Measurements from ENCODE around the gene STING1.

Gene STING1

GRCh38 chr5:139457653-139458306, 24.8 kb downstream of the STING1 start:
- Histone ChIP-seq H3K36me3 (ENCODE audit: insufficient read depth, insufficient read length, low read length) (peaks cover 9% of the 10 kb centered on the region), H3K4me3 (ENCODE audit: insufficient read length, low read depth) (no peak overlapping the region)

GRCh38 chr5:139457241-139457640, 25.3 kb downstream of the STING1 start:
- no peak overlapping the region for H3K4me3 ChIP-seq (ENCODE audit: insufficient read length, low read depth)
- no peak overlapping the region for H3K9ac ChIP-seq (ENCODE audit: insufficient read length, low read depth)
- H3K27me3 ChIP-seq (ENCODE audit: insufficient read depth, insufficient read length), result no peaks in the 10 kb centered on the region
- H3K9me3 ChIP-seq (ENCODE audit: insufficient read depth, low read length), result no peaks in the 10 kb centered on the region
- peaks cover 15% of the 10 kb centered on the region for H3K4me1 ChIP-seq (ENCODE audit: insufficient read depth, insufficient read length)
- TF ChIP-seq YY1 (IDR thresholded peaks at IDR 0.05; ENCODE audit: insufficient read depth, insufficient read length) (no peak), SUZ12 (IDR thresholded peaks at IDR 0.05; ENCODE audit: extremely low read depth, insufficient read depth, insufficient read length) (no peak), ZNF274 (IDR thresholded peaks at IDR 0.05; ENCODE audit: low read depth, low read length) (no peak)
- no peak for DNase-seq (ENCODE audit: low read depth, low spot score)
- peaks cover 11% of the 10 kb centered on the region for H3K36me3 ChIP-seq (ENCODE audit: insufficient read depth, insufficient read length, low read length)

More at GRCh38 chr5:139457653-139458306, 24.8 kb downstream of the STING1 start:
- DNase-seq (ENCODE audit: low read depth, low spot score), result no peak
- TF ChIP-seq SUZ12 (IDR thresholded peaks at IDR 0.05; ENCODE audit: extremely low read depth, insufficient read depth, insufficient read length), result no peak
- TF ChIP-seq YY1 (IDR thresholded peaks at IDR 0.05; ENCODE audit: insufficient read depth, insufficient read length), result no peak
- no peak for TF ChIP-seq ZNF274 (IDR thresholded peaks at IDR 0.05; ENCODE audit: low read depth, low read length)
- Histone ChIP-seq H3K4me1 (ENCODE audit: insufficient read depth, insufficient read length) (peaks cover 15% of the 10 kb centered on the region), H3K9me3 (ENCODE audit: insufficient read depth, low read length) (no peaks in the 10 kb centered on the region), H3K27me3 (ENCODE audit: insufficient read depth, insufficient read length) (no peaks in the 10 kb centered on the region), H3K9ac (ENCODE audit: insufficient read length, low read depth) (no peak overlapping the region)

GRCh38 chr5:139456776-139457175, 25.8 kb downstream of the STING1 start:
- Histone ChIP-seq H3K4me1 (ENCODE audit: insufficient read depth, insufficient read length) (peaks cover 12% of the 10 kb centered on the region), H3K4me3 (ENCODE audit: insufficient read length, low read depth) (no peak overlapping the region), H3K36me3 (ENCODE audit: insufficient read depth, insufficient read length, low read length) (peaks cover 16% of the 10 kb centered on the region), H3K9me3 (ENCODE audit: insufficient read depth, low read length) (no peaks in the 10 kb centered on the region), H3K9ac (ENCODE audit: insufficient read length, low read depth) (no peak overlapping the region), H3K27me3 (ENCODE audit: insufficient read depth, insufficient read length) (no peaks in the 10 kb centered on the region)
- no peak for DNase-seq (ENCODE audit: low read depth, low spot score)
- TF ChIP-seq ZNF274 (IDR thresholded peaks at IDR 0.05; ENCODE audit: low read depth, low read length) (no peak), SUZ12 (IDR thresholded peaks at IDR 0.05; ENCODE audit: extremely low read depth, insufficient read depth, insufficient read length) (no peak), YY1 (IDR thresholded peaks at IDR 0.05; ENCODE audit: insufficient read depth, insufficient read length) (no peak)

GRCh38 chr5:139454568-139455290, 27.8 kb downstream of the STING1 start:
- H3K9ac ChIP-seq (ENCODE audit: insufficient read length, low read depth), result no peak overlapping the region
- H3K4me1 ChIP-seq (ENCODE audit: insufficient read depth, insufficient read length), result peaks cover 12% of the 10 kb centered on the region
- DNase-seq (ENCODE audit: low read depth, low spot score), result no peak
- H3K36me3 ChIP-seq (ENCODE audit: insufficient read depth, insufficient read length, low read length), result peaks cover 24% of the 10 kb centered on the region
- no peaks in the 10 kb centered on the region for H3K9me3 ChIP-seq (ENCODE audit: insufficient read depth, low read length)
- no peaks in the 10 kb centered on the region for H3K27me3 ChIP-seq (ENCODE audit: insufficient read depth, insufficient read length)
- H3K4me3 ChIP-seq (ENCODE audit: insufficient read length, low read depth), result no peak overlapping the region
- TF ChIP-seq ZNF274 (IDR thresholded peaks at IDR 0.05; ENCODE audit: low read depth, low read length), result no peak
- TF ChIP-seq SUZ12 (IDR thresholded peaks at IDR 0.05; ENCODE audit: extremely low read depth, insufficient read depth, insufficient read length), result no peak
- TF ChIP-seq YY1 (IDR thresholded peaks at IDR 0.05; ENCODE audit: insufficient read depth, insufficient read length), result no peak

DNA sequence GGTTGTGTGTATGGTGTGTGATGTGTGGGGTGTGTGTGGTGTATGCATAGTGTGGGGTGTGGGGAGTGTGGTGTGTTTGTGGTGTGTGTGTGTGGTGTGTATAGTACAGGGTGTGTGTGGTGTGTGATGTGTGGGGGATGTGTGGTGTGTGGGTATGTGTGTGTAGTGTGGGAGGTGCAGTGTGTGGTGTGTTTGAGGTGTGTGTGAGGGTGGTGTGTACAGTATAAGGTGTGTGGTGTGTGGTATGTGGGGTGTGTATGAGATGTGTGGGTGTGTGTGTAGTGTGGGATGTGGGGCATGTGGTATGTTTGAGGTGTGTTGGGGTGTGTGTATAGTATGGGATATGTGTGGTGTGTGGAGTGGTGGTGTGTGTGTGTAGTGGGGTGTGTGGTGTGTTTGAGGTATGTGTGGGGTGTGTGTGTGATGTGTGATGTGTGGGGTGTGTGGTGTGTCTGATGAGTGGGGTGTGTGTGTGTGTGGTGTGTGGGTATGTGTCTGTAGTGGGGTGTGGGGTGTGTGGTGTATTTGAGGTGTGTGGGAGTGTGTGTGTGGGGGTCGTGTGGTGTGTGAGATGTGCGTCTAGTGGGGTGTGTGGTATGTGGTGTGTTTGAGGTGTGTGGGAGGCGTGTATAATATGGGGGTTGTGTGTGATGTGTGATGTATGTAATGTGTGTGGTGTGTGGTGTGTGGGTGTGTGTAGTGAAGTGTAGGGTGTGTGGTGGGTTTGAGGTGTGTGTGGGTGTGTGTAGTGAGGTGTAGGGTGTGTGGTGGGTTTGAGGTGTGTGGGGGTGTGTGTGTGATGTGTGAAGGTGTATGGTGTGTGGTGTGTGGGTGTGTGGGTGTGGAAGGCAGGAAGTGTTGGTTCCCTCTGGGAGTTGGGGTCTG, 28.6 kb downstream of the STING1 start:
- no peak for TF ChIP-seq ZNF274 (IDR thresholded peaks at IDR 0.05; ENCODE audit: low read depth, low read length)
- no peak for TF ChIP-seq SUZ12 (IDR thresholded peaks at IDR 0.05; ENCODE audit: extremely low read depth, insufficient read depth, insufficient read length)
- TF ChIP-seq YY1 (IDR thresholded peaks at IDR 0.05; ENCODE audit: insufficient read depth, insufficient read length), result no peak
- H3K9me3 ChIP-seq (ENCODE audit: insufficient read depth, low read length), result no peaks in the 10 kb centered on the region

GRCh38 chr5:139451878-139452660, 30.5 kb downstream of the STING1 start:
- peaks cover 24% of the 10 kb centered on the region for H3K36me3 ChIP-seq (ENCODE audit: insufficient read depth, insufficient read length, low read length)
- H3K9ac ChIP-seq (ENCODE audit: insufficient read length, low read depth), result no peak overlapping the region
- H3K4me1 ChIP-seq (ENCODE audit: insufficient read depth, insufficient read length), result no peaks in the 10 kb centered on the region
- H3K4me3 ChIP-seq (ENCODE audit: insufficient read length, low read depth), result no peak overlapping the region
- no peak for TF ChIP-seq ZNF274 (IDR thresholded peaks at IDR 0.05; ENCODE audit: low read depth, low read length)
- TF ChIP-seq SUZ12 (IDR thresholded peaks at IDR 0.05; ENCODE audit: extremely low read depth, insufficient read depth, insufficient read length), result no peak
- TF ChIP-seq YY1 (IDR thresholded peaks at IDR 0.05; ENCODE audit: insufficient read depth, insufficient read length), result no peak
- H3K27me3 ChIP-seq (ENCODE audit: insufficient read depth, insufficient read length), result no peaks in the 10 kb centered on the region
- no peak for DNase-seq (ENCODE audit: low read depth, low spot score)
- no peaks in the 10 kb centered on the region for H3K9me3 ChIP-seq (ENCODE audit: insufficient read depth, low read length)

More for the DNA sequence above, 28.6 kb downstream of the STING1 start:
- DNase-seq (ENCODE audit: low read depth, low spot score), result no peak
- Histone ChIP-seq H3K9ac (ENCODE audit: insufficient read length, low read depth) (no peak overlapping the region), H3K4me1 (ENCODE audit: insufficient read depth, insufficient read length) (peaks cover 6% of the 10 kb centered on the region), H3K27me3 (ENCODE audit: insufficient read depth, insufficient read length) (no peaks in the 10 kb centered on the region), H3K4me3 (ENCODE audit: insufficient read length, low read depth) (no peak overlapping the region), H3K36me3 (ENCODE audit: insufficient read depth, insufficient read length, low read length) (peaks cover 24% of the 10 kb centered on the region)

Data from NT2/D1 (cell line).